Activated CD4-positive, alpha-beta T cell treated with anti-CD3 and anti-CD28 coated beads, Interleukin-2, amount 50 U/mL, for 24 hours (primary cell): Measurements from ENCODE around the gene CYFIP2.

Experiments
- DNase-seq, 2 donors: peaks; one replicate each; pipeline ENCODE4 v3.0.0-alpha.2; 2020; ENCODE audit warnings: low read depth in 1 of 2, low spot score in 1 of 2

The CYFIP2 gene

GRCh38 chr5:157253547-157253946 is 12.4 kb upstream of the CYFIP2 start:
- no peak for DNase-seq

GRCh38 chr5:157258450-157258849 is 7.5 kb upstream of the CYFIP2 start:
- DNase-seq = no peak

- no peak for DNase-seq
Observed at GRCh38 chr5:157259699-157260098, 6.2 kb upstream of the CYFIP2 start.

- no peak for DNase-seq
Observed at GRCh38 chr5:157263496-157264090, 2.3 kb upstream of the CYFIP2 start.

GRCh38 chr5:157266286-157267007 is 524 bp downstream of the CYFIP2 start:
- no peak for DNase-seq

GRCh38 chr5:157267025-157267424 is 1.1 kb downstream of the CYFIP2 start:
- no peak for DNase-seq

GRCh38 chr5:157267761-157268480 is 2.0 kb downstream of the CYFIP2 start:
- no peak for DNase-seq

- DNase-seq = no peak
Observed at GRCh38 chr5:157269165-157269671, 3.3 kb downstream of the CYFIP2 start.

GRCh38 chr5:157269761-157270272 is 3.9 kb downstream of the CYFIP2 start:
- no peak for DNase-seq

GRCh38 chr5:157270771-157271170 is 4.8 kb downstream of the CYFIP2 start:
- DNase-seq = no peak

GRCh38 chr5:157271740-157272271 is 5.9 kb downstream of the CYFIP2 start:
- DNase-seq = peak; percentile 51 to 83

- no peak for DNase-seq
Observed at GRCh38 chr5:157273131-157273556, 7.2 kb downstream of the CYFIP2 start.

GRCh38 chr5:157275403-157275802 is 9.5 kb downstream of the CYFIP2 start:
- no peak for DNase-seq

- no peak for DNase-seq
Observed at GRCh38 chr5:157278319-157279037, 12.6 kb downstream of the CYFIP2 start.

GRCh38 chr5:157279605-157280239 is 13.8 kb downstream of the CYFIP2 start:
- no peak for DNase-seq

GRCh38 chr5:157280927-157281326 is 15.0 kb downstream of the CYFIP2 start:
- DNase-seq = no peak

- no peak for DNase-seq
Observed at GRCh38 chr5:157282150-157282549, 16.2 kb downstream of the CYFIP2 start.

GRCh38 chr5:157283434-157283833 is 17.5 kb downstream of the CYFIP2 start:
- no peak for DNase-seq

- DNase-seq = no peak
Observed at GRCh38 chr5:157284458-157285212, 18.7 kb downstream of the CYFIP2 start.
